SJCRH30 (cell line): ENCODE data around the gene LIMA1. TPM values are rescaled to one million over a fixed set of nuclear protein-coding genes. Genes with fewer than 3 reads are reported as not detected.
"Not testable (repeated sequence)": the region's sequence is repeated elsewhere in the genome, so short reads cannot be mapped to it uniquely, and the experiment has no call there.

ENCODE experiments used
- DNase-seq, 2 experiments: peaks; one replicate each; pipeline ENCODE4 v3.0.0-alpha.2; 2015 to 2020
- H3K27ac ChIP-seq: fragments of 250-450 bp; sonication (Bioruptor Pico); 2 replicates; pipeline ENCODE4 v1.5.1; 2020; ENCODE audit warnings: mild to moderate bottlenecking, moderate library complexity
- H3K27me3 ChIP-seq: fragments of 250-450 bp; sonication (Bioruptor Pico); 2 replicates; pipeline ENCODE4 v1.5.1; 2020; ENCODE audit warnings: mild to moderate bottlenecking, moderate library complexity
- H3K36me3 ChIP-seq: fragments of 250-450 bp; sonication (Bioruptor Pico); 2 replicates; pipeline ENCODE4 v1.5.1; 2020; ENCODE audit warnings: mild to moderate bottlenecking, moderate library complexity
- H3K4me1 ChIP-seq: fragments of 250-450 bp; sonication (Bioruptor Pico); 2 replicates; pipeline ENCODE4 v1.5.1; 2020; ENCODE audit warnings: mild to moderate bottlenecking, moderate library complexity
- H3K4me3 ChIP-seq: fragments of 250-450 bp; sonication (Bioruptor Pico); 2 replicates; pipeline ENCODE4 v1.5.1; 2020; ENCODE audit warnings: mild to moderate bottlenecking, moderate library complexity
- H3K9me3 ChIP-seq: fragments of 250-450 bp; sonication (Bioruptor Pico); replicated peaks from 2 replicates; pipeline ENCODE4 v1.5.1; 2020; ENCODE audit warnings: mild to moderate bottlenecking, moderate library complexity
- total RNA-seq: library from RNA; depleted of rRNA; stranded (reverse); fragments of >200 nt; shearing (Covaris generic); gene quantifications from 2 replicates; pipeline ENCODE4 v1.2.3, GENCODE V29; 2014

The LIMA1 gene
- total RNA-seq, 1 experiment from 2014 or later: 36.1 TPM

- no peak for DNase-seq
- H3K4me3 ChIP-seq: no peak overlapping the region
- no peak overlapping the region for H3K27ac ChIP-seq
Observed at GRCh38 chr12:50309950-50310349, 26.6 kb upstream of the LIMA1 start.

GRCh38 chr12:50302686-50303085 lies 19.4 kb upstream of the LIMA1 start:
- no peak for DNase-seq
- Histone ChIP-seq H3K9me3 (no peaks in the 10 kb centered on the region), H3K4me1 (no peaks in the 10 kb centered on the region), H3K36me3 (peaks cover 2% of the 10 kb centered on the region; the same call in 1 of the 2 replicates), H3K4me3 (no peak overlapping the region), H3K27me3 (no peaks in the 10 kb centered on the region), H3K27ac (no peak overlapping the region)

More at GRCh38 chr12:50309950-50310349, 26.6 kb upstream of the LIMA1 start:
- Histone ChIP-seq H3K9me3 (no peaks in the 10 kb centered on the region), H3K36me3 (no peaks in the 10 kb centered on the region), H3K27me3 (no peaks in the 10 kb centered on the region), H3K4me1 (peaks cover 20% of the 10 kb centered on the region; the same call in 1 of the 2 replicates)

- Histone ChIP-seq H3K27me3 (no peaks in the 10 kb centered on the region), H3K27ac (no peak overlapping the region), H3K9me3 (peaks cover 2% of the 10 kb centered on the region; the same call in 1 of the 2 replicates), H3K4me1 (no peaks in the 10 kb centered on the region), H3K36me3 (peaks cover 2% of the 10 kb centered on the region; the same call in 1 of the 2 replicates), H3K4me3 (no peak overlapping the region)
- DNase-seq: no peak
Observed at GRCh38 chr12:50297996-50298395, 14.7 kb upstream of the LIMA1 start.

- DNase-seq: no peak
- Histone ChIP-seq H3K27ac (no peak overlapping the region), H3K4me3 (no peak overlapping the region), H3K27me3 (no peaks in the 10 kb centered on the region), H3K4me1 (no peaks in the 10 kb centered on the region), H3K9me3 (peaks cover 9% of the 10 kb centered on the region; the same call in 1 of the 2 replicates), H3K36me3 (peaks cover 2% of the 10 kb centered on the region; the same call in 1 of the 2 replicates)
Observed at GRCh38 chr12:50297027-50297426, 13.7 kb upstream of the LIMA1 start.

GRCh38 chr12:50296554-50296953 lies 13.2 kb upstream of the LIMA1 start:
- Histone ChIP-seq H3K4me1 (no peaks in the 10 kb centered on the region), H3K9me3 (peaks cover 14% of the 10 kb centered on the region; the same call in 1 of the 2 replicates), H3K27ac (no peak overlapping the region), H3K27me3 (no peaks in the 10 kb centered on the region), H3K36me3 (peaks cover 2% of the 10 kb centered on the region; the same call in 1 of the 2 replicates), H3K4me3 (no peak overlapping the region)
- no peak for DNase-seq

- no peaks in the 10 kb centered on the region for H3K36me3 ChIP-seq
- DNase-seq: no peak
- H3K4me1 ChIP-seq: no peaks in the 10 kb centered on the region
- no peaks in the 10 kb centered on the region for H3K27me3 ChIP-seq
- H3K4me3 ChIP-seq: no peak overlapping the region
- peaks cover 18% of the 10 kb centered on the region; the same call in 1 of the 2 replicates for H3K9me3 ChIP-seq
- H3K27ac ChIP-seq: no peak overlapping the region
Observed at GRCh38 chr12:50291377-50291776, 8.1 kb upstream of the LIMA1 start.

- DNase-seq, H3K36me3 ChIP-seq, H3K4me1 ChIP-seq, H3K27ac ChIP-seq, H3K4me3 ChIP-seq, H3K27me3 ChIP-seq: not testable (repeated sequence)
- H3K9me3 ChIP-seq: peaks cover 18% of the 10 kb centered on the region; the same call in 1 of the 2 replicates
Observed at GRCh38 chr12:50290692-50291091, 7.4 kb upstream of the LIMA1 start.

- DNase-seq: no peak
- H3K4me1 ChIP-seq: no peaks in the 10 kb centered on the region
- peaks cover 11% of the 10 kb centered on the region; the same call in 1 of the 2 replicates for H3K9me3 ChIP-seq
- H3K4me3 ChIP-seq: no peak overlapping the region
- H3K36me3 ChIP-seq: no peaks in the 10 kb centered on the region
- no peaks in the 10 kb centered on the region for H3K27me3 ChIP-seq
- H3K27ac ChIP-seq: no peak overlapping the region
Observed at GRCh38 chr12:50287271-50287670, 4.0 kb upstream of the LIMA1 start.

- Histone ChIP-seq H3K4me3 (no peak overlapping the region), H3K4me1 (no peaks in the 10 kb centered on the region), H3K27me3 (no peaks in the 10 kb centered on the region), H3K36me3 (no peaks in the 10 kb centered on the region), H3K9me3 (no peaks in the 10 kb centered on the region), H3K27ac (no peak overlapping the region)
- DNase-seq: no peak
Observed at GRCh38 chr12:50285253-50285652, 1.9 kb upstream of the LIMA1 start.

GRCh38 chr12:50282721-50283228 lies 545 bp downstream of the LIMA1 start:
- DNase-seq: peak in 1 of 2 experiments; percentile 22
- peak overlapping the region; percentile 68 for H3K4me3 ChIP-seq
- no peak overlapping the region for H3K27ac ChIP-seq
- H3K36me3 ChIP-seq: no peaks in the 10 kb centered on the region
- H3K9me3 ChIP-seq: no peaks in the 10 kb centered on the region
- no peaks in the 10 kb centered on the region for H3K27me3 ChIP-seq
- H3K4me1 ChIP-seq: no peaks in the 10 kb centered on the region

- no peaks in the 10 kb centered on the region for H3K4me1 ChIP-seq
- H3K27me3 ChIP-seq: no peaks in the 10 kb centered on the region
- DNase-seq: no peak
Observed at GRCh38 chr12:50279501-50279900, 3.8 kb downstream of the LIMA1 start.

GRCh38 chr12:50276912-50277671 lies 6.2 kb downstream of the LIMA1 start:
- H3K9me3 ChIP-seq: no peaks in the 10 kb centered on the region
- no peak overlapping the region for H3K4me3 ChIP-seq
- no peak for DNase-seq
- H3K27ac ChIP-seq: no peak overlapping the region
- no peaks in the 10 kb centered on the region for H3K36me3 ChIP-seq
- H3K4me1 ChIP-seq: no peaks in the 10 kb centered on the region
- no peaks in the 10 kb centered on the region for H3K27me3 ChIP-seq

More at GRCh38 chr12:50279501-50279900, 3.8 kb downstream of the LIMA1 start:
- Histone ChIP-seq H3K36me3 (no peaks in the 10 kb centered on the region), H3K4me3 (no peak overlapping the region), H3K27ac (no peak overlapping the region), H3K9me3 (no peaks in the 10 kb centered on the region)

GRCh38 chr12:50276068-50276467 lies 7.3 kb downstream of the LIMA1 start:
- H3K36me3 ChIP-seq: no peaks in the 10 kb centered on the region
- H3K27me3 ChIP-seq: no peaks in the 10 kb centered on the region
- no peaks in the 10 kb centered on the region for H3K9me3 ChIP-seq
- no peaks in the 10 kb centered on the region for H3K4me1 ChIP-seq
- DNase-seq: no peak
- no peak overlapping the region for H3K4me3 ChIP-seq
- no peak overlapping the region for H3K27ac ChIP-seq

GRCh38 chr12:50275556-50275955 lies 7.8 kb downstream of the LIMA1 start:
- no peaks in the 10 kb centered on the region for H3K27me3 ChIP-seq
- no peak for DNase-seq
- no peaks in the 10 kb centered on the region for H3K9me3 ChIP-seq
- H3K4me1 ChIP-seq: no peaks in the 10 kb centered on the region
- H3K4me3 ChIP-seq: no peak overlapping the region
- H3K36me3 ChIP-seq: no peaks in the 10 kb centered on the region
- no peak overlapping the region for H3K27ac ChIP-seq

GRCh38 chr12:50275127-50275526 lies 8.2 kb downstream of the LIMA1 start:
- not testable (repeated sequence) for H3K36me3 ChIP-seq, H3K4me1 ChIP-seq, H3K27me3 ChIP-seq, H3K4me3 ChIP-seq, H3K27ac ChIP-seq, H3K9me3 ChIP-seq, DNase-seq
